OCI-LY1 (cell line): ENCODE results near the gene EP300.

Experiments used
- H2AFZ ChIP-seq: fragments of 200-600 bp; sonication (generic), shearing (Covaris generic); 2 replicates; pipeline ENCODE4 v1.6.0; 2014; ENCODE audit warnings: antibody characterized with exemption, mild to moderate bottlenecking, low read length
- H3F3A ChIP-seq: fragments of 200-600 bp; sonication (generic), shearing (Covaris generic); 2 replicates; pipeline ENCODE4 v1.6.0; 2014; ENCODE audit warnings: mild to moderate bottlenecking, antibody characterized with exemption, low read length, moderate library complexity; ENCODE audit not compliant: insufficient read depth
- H3K27ac ChIP-seq: fragments of 200-600 bp; sonication (generic); 2 replicates; pipeline ENCODE4 v1.5.1; 2014; ENCODE audit warnings: low read length, mixed run types, mild to moderate bottlenecking, low read depth; ENCODE audit not compliant: poor library complexity, severe bottlenecking
- H3K27me3 ChIP-seq: fragments of 200-600 bp; sonication (generic); 2 replicates; pipeline ENCODE4 v1.6.0; 2014; ENCODE audit warnings: antibody characterized with exemption, mild to moderate bottlenecking, low read length, moderate library complexity; ENCODE audit not compliant: insufficient read depth
- H3K36me3 ChIP-seq: fragments of 200-600 bp; sonication (generic); 2 replicates; pipeline ENCODE4 v1.6.1; 2014; ENCODE audit warnings: mild to moderate bottlenecking, antibody characterized with exemption, low read length, moderate library complexity, mixed read lengths; ENCODE audit not compliant: insufficient read depth
- H3K4me1 ChIP-seq: fragments of 200-600 bp; sonication (generic); 2 replicates; pipeline ENCODE4 v1.5.1; 2014; ENCODE audit warnings: mild to moderate bottlenecking, low read length, moderate library complexity; ENCODE audit not compliant: insufficient read depth, severe bottlenecking
- H3K4me2 ChIP-seq: fragments of 200-600 bp; sonication (generic), shearing (Covaris generic); 2 replicates; pipeline ENCODE4 v1.6.1; 2014; ENCODE audit warnings: low read length
- H3K4me3 ChIP-seq: fragments of 200-600 bp; sonication (generic); 2 replicates; pipeline ENCODE4 v1.5.1; 2014; ENCODE audit warnings: low read length, low read depth, mild to moderate bottlenecking, mixed read lengths; ENCODE audit not compliant: poor library complexity, severe bottlenecking
- H3K79me2 ChIP-seq: fragments of 200-600 bp; shearing (Covaris generic); 2 replicates; pipeline ENCODE4 v1.6.1; 2016; ENCODE audit warnings: mixed run types, low read length, mixed read lengths; ENCODE audit not compliant: insufficient read depth
- H3K9ac ChIP-seq: fragments of 200-600 bp; sonication (generic), shearing (Covaris generic); 2 replicates; pipeline ENCODE4 v1.6.1; 2014; ENCODE audit warnings: mild to moderate bottlenecking, low read length, mixed read lengths
- H3K9me2 ChIP-seq: fragments of 200-600 bp; sonication (generic), shearing (Covaris generic); 2 replicates; pipeline ENCODE4 v1.6.1; 2014; ENCODE audit warnings: low read depth, mild to moderate bottlenecking, low read length, mixed read lengths
- H3K9me3 ChIP-seq: fragments of 200-600 bp; shearing (Covaris generic); 2 replicates; pipeline ENCODE4 v1.6.1; 2014; ENCODE audit warnings: low read length, mixed read lengths
- H4K20me1 ChIP-seq: fragments of 200-600 bp; sonication (generic), shearing (Covaris generic); 2 replicates; pipeline ENCODE4 v1.6.0; 2016; ENCODE audit warnings: mild to moderate bottlenecking, low read length; ENCODE audit not compliant: insufficient read depth
- CTCF ChIP-seq: fragments of 200-600 bp; sonication (generic), shearing (Covaris generic); IDR thresholded peaks from 2 replicates; pipeline ENCODE4 v1.5.1; 2017; ENCODE audit warnings: mild to moderate bottlenecking, antibody characterized with exemption, low read length, moderate library complexity, mixed read lengths
- EZH2 ChIP-seq: fragments of 200-600 bp; sonication (generic), shearing (Covaris generic); IDR thresholded peaks from 2 replicates; pipeline ENCODE4 v1.8.0; 2017; ENCODE audit warnings: borderline replicate concordance, mixed run types, mild to moderate bottlenecking, antibody characterized with exemption, low read length, moderate library complexity, mixed read lengths

EP300 gene

DNA sequence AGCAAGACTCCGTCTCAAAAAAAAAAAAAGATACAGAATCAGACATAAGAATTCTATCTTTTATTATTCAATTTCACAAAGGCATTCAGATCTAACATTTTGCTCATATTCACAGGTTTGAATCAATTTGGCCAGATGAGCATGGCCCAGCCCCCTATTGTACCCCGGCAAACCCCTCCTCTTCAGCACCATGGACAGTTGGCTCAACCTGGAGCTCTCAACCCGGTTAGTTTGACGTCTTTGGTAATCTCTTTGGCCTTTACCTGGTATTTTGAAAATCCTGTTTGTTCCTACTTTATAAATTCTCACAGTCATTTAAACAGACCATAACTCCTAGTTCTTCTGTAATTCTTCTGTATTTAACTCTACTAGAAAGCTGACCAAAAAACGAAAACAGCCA, 55.3 kb downstream of the EP300 start:
- Histone ChIP-seq H3K79me2 (no peaks in the 10 kb centered on the region), H2AFZ (no peak overlapping the region), H3K9ac (no peak overlapping the region), H3K9me3 (no peaks in the 10 kb centered on the region), H3K27me3 (no peaks in the 10 kb centered on the region), H3K4me3 (no peak overlapping the region), H3K4me1 (no peaks in the 10 kb centered on the region), H3K36me3 (peaks cover 98% of the 10 kb centered on the region), H3F3A (no peaks in the 10 kb centered on the region), H3K27ac (no peak overlapping the region), H4K20me1 (no peaks in the 10 kb centered on the region), H3K4me2 (no peak overlapping the region), H3K9me2 (no peaks in the 10 kb centered on the region)
- TF ChIP-seq EZH2, result no peak
- TF ChIP-seq CTCF, result no peak

- Histone ChIP-seq H3K79me2 (no peaks in the 10 kb centered on the region), H3K4me3 (no peak overlapping the region), H3K36me3 (peaks cover 100% of the 10 kb centered on the region), H3K9me3 (no peaks in the 10 kb centered on the region), H3F3A (no peaks in the 10 kb centered on the region), H3K9me2 (no peaks in the 10 kb centered on the region), H3K27me3 (no peaks in the 10 kb centered on the region), H3K4me1 (no peaks in the 10 kb centered on the region), H2AFZ (no peak overlapping the region), H4K20me1 (no peaks in the 10 kb centered on the region), H3K27ac (no peak overlapping the region), H3K9ac (no peak overlapping the region), H3K4me2 (no peak overlapping the region)
- TF ChIP-seq CTCF, result no peak
- TF ChIP-seq EZH2, result no peak
Observed at GRCh38 chr22:41152902-41153301, 60.5 kb downstream of the EP300 start.

GRCh38 chr22:41157083-41157482, 64.7 kb downstream of the EP300 start:
- Histone ChIP-seq H3K4me2 (no peak overlapping the region), H3F3A (no peaks in the 10 kb centered on the region), H3K36me3 (peaks cover 98% of the 10 kb centered on the region), H3K4me1 (no peaks in the 10 kb centered on the region), H3K27ac (no peak overlapping the region), H4K20me1 (no peaks in the 10 kb centered on the region), H3K9ac (no peak overlapping the region), H3K9me2 (no peaks in the 10 kb centered on the region), H3K27me3 (no peaks in the 10 kb centered on the region), H2AFZ (no peak overlapping the region), H3K79me2 (no peaks in the 10 kb centered on the region), H3K4me3 (no peak overlapping the region), H3K9me3 (no peaks in the 10 kb centered on the region)
- TF ChIP-seq CTCF (no peak), EZH2 (no peak)
